ENCODE data around the gene PCYT2.

PCYT2 gene

GRCh38 chr17:81934098-81934757 lies 23.0 kb upstream of the PCYT2 start:
- no peak overlapping the region for H3K4me3 ChIP-seq (ENCODE audit: low read length)
- TF ChIP-seq, protein P1, sequence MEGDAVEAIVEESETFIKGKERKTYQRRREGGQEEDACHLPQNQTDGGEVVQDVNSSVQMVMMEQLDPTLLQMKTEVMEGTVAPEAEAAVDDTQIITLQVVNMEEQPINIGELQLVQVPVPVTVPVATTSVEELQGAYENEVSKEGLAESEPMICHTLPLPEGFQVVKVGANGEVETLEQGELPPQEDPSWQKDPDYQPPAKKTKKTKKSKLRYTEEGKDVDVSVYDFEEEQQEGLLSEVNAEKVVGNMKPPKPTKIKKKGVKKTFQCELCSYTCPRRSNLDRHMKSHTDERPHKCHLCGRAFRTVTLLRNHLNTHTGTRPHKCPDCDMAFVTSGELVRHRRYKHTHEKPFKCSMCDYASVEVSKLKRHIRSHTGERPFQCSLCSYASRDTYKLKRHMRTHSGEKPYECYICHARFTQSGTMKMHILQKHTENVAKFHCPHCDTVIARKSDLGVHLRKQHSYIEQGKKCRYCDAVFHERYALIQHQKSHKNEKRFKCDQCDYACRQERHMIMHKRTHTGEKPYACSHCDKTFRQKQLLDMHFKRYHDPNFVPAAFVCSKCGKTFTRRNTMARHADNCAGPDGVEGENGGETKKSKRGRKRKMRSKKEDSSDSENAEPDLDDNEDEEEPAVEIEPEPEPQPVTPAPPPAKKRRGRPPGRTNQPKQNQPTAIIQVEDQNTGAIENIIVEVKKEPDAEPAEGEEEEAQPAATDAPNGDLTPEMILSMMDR (conservative IDR thresholded peaks at IDR 0.05; ENCODE audit: low read length): no peak

GRCh38 chr17:81933178-81933699 lies 22.0 kb upstream of the PCYT2 start:
- TF ChIP-seq, protein P1 (conservative IDR thresholded peaks at IDR 0.05; ENCODE audit: low read length): no peak
- no peak for DNase-seq (ENCODE audit: low read depth)
- H3K4me3 ChIP-seq (ENCODE audit: low read length): no peak overlapping the region

More at GRCh38 chr17:81934098-81934757, 23.0 kb upstream of the PCYT2 start:
- DNase-seq (ENCODE audit: low read depth): no peak

- no peak overlapping the region for H3K4me3 ChIP-seq (ENCODE audit: low read length)
- DNase-seq (ENCODE audit: low read depth): no peak
- TF ChIP-seq, protein P1 (conservative IDR thresholded peaks at IDR 0.05; ENCODE audit: low read length): no peak
Measured at GRCh38 chr17:81932333-81932983, 21.3 kb upstream of the PCYT2 start.

- TF ChIP-seq, protein P1 (conservative IDR thresholded peaks at IDR 0.05; ENCODE audit: low read length): no peak
Measured at GRCh38 chr17:81931557-81932332, 20.5 kb upstream of the PCYT2 start.

DNA sequence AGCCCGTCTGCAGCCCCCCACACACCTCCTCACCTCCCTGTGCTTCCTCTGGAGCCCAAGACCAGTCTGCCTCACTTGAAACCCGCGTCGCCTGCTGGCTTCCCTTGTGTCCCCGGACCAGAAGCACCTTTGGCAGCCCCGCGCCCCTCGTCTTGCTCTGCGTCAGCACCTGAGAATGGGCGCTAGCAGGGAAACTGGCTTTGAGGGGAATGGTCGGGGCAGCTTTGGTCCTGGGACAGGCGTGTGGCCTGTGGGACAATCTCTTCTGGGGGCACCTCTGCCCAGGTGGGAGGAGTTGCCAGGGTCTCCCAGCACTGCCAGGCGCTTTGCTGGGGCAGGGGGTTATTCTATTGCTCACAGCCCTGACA lies 20.0 kb upstream of the PCYT2 start:
- TF ChIP-seq, protein P1 (conservative IDR thresholded peaks at IDR 0.05; ENCODE audit: low read length): no peak
- no peak overlapping the region for H3K4me3 ChIP-seq (ENCODE audit: low read length)
- no peak for DNase-seq (ENCODE audit: low read depth)

More at GRCh38 chr17:81931557-81932332, 20.5 kb upstream of the PCYT2 start:
- no peak overlapping the region for H3K4me3 ChIP-seq (ENCODE audit: low read length)
- no peak for DNase-seq (ENCODE audit: low read depth)

- TF ChIP-seq, protein P1 (conservative IDR thresholded peaks at IDR 0.05; ENCODE audit: low read length): no peak
- no peak overlapping the region for H3K4me3 ChIP-seq (ENCODE audit: low read length)
- DNase-seq (ENCODE audit: low read depth): no peak
Measured at GRCh38 chr17:81930142-81931125, 19.2 kb upstream of the PCYT2 start.
